Hepatocyte (in vitro differentiated cells): ENCODE results near the gene PTDSS2.

Source experiments
- EZH2 ChIP-seq: fragments of 200-600 bp; sonication (generic); IDR thresholded peaks from 2 replicates; pipeline ENCODE4 v1.6.1; 2016; ENCODE audit warnings: antibody characterized with exemption, mild to moderate bottlenecking, borderline replicate concordance
- EZH2phosphoT487 ChIP-seq: fragments of 200-600 bp; sonication (generic); IDR thresholded peaks from one replicate; pipeline ENCODE4 v1.6.1; 2018; ENCODE audit warnings: antibody characterized with exemption, mild to moderate bottlenecking, low read depth, moderate library complexity; ENCODE audit not compliant: unreplicated experiment, severe bottlenecking

GRCh38 chr11:473962-474785 is 24.1 kb downstream of the PTDSS2 start:
- TF ChIP-seq EZH2phosphoT487 (no peak), EZH2 (no peak)
